Common myeloid progenitor, CD34-positive (primary cell): ENCODE results near the gene HNRNPD. TPM values are rescaled to one million over a fixed set of nuclear protein-coding genes. Genes with fewer than 3 reads are reported as not detected.
"Not testable (repeated sequence)": the region's sequence is repeated elsewhere in the genome, so short reads cannot be mapped to it uniquely, and the experiment has no call there.

Experiments
- CTCF ChIA-PET: fragments of 350-600 bp; sonication (Branson Sonifier 250); formaldehyde crosslinking; loops from one replicate; lab custom pipeline; 2021; ENCODE audit warnings: antibody characterized with exemption; lab: Charles Lee
- POLR2A ChIA-PET: fragments of 350-600 bp; sonication (Branson Sonifier 250); formaldehyde crosslinking; loops from one replicate; lab custom pipeline; 2021; ENCODE audit warnings: antibody characterized with exemption; lab: Charles Lee
- DNase-seq, 3 donors: peaks; one replicate each; pipeline versions ENCODE4 v3.0.0 to v3.0.0-alpha.2; 2013
- H3K27ac ChIP-seq, 2 experiments: 1 replicate in 1 of 2; 2 replicates in 1 of 2; pipeline ENCODE4 v1.7.0; 2013; ENCODE audit warnings: inconsistent platforms in 2 of 2, low read length in 2 of 2, mild to moderate bottlenecking in 2 of 2, low read depth in 1 of 2, moderate library complexity in 1 of 2; ENCODE audit not compliant: severe bottlenecking in 2 of 2, insufficient read depth in 1 of 2, poor library complexity in 1 of 2
- H3K27me3 ChIP-seq, 5 experiments: replicated peaks in 2 of 5; 1 replicate in 3 of 5; 2 replicates in 2 of 5; pipeline versions ENCODE4 v1.6.1 to v1.7.0; 2013; ENCODE audit warnings: low read length in 4 of 5, mild to moderate bottlenecking in 2 of 5, moderate library complexity in 2 of 5, inconsistent platforms in 1 of 5; ENCODE audit not compliant: insufficient read depth in 5 of 5, control insufficient read depth in 4 of 5
- H3K36me3 ChIP-seq, 4 experiments: 1 replicate in 2 of 4; 2 replicates in 2 of 4; pipeline versions ENCODE4 v1.6.1 to v1.7.0; 2013; ENCODE audit warnings: low read length in 3 of 4, control low read depth in 1 of 4, mild to moderate bottlenecking in 1 of 4; ENCODE audit not compliant: control insufficient read depth in 4 of 4, insufficient read depth in 4 of 4
- H3K4me1 ChIP-seq, 4 experiments: 1 replicate in 3 of 4; 2 replicates in 1 of 4; pipeline versions ENCODE4 v1.6.1 to v1.7.1; 2013; ENCODE audit warnings: low read length in 3 of 4, mild to moderate bottlenecking in 3 of 4, control low read depth in 1 of 4, inconsistent platforms in 1 of 4, moderate library complexity in 1 of 4; ENCODE audit not compliant: control insufficient read depth in 4 of 4, insufficient read depth in 4 of 4; ENCODE audit errors: control extremely low read depth in 1 of 4
- H3K4me3 ChIP-seq, 7 experiments: 1 replicate in 4 of 7; 2 replicates in 3 of 7; pipeline versions ENCODE4 v1.5.1 to v1.7.0; 2013; ENCODE audit warnings: mild to moderate bottlenecking in 7 of 7, low read length in 6 of 7, moderate library complexity in 6 of 7, inconsistent platforms in 2 of 7, low read depth in 2 of 7, control low read depth in 1 of 7; ENCODE audit not compliant: insufficient read depth in 4 of 7, control insufficient read depth in 1 of 7; ENCODE audit errors: extremely low read depth in 1 of 7
- H3K9me3 ChIP-seq, 5 experiments: 1 replicate in 4 of 5; 2 replicates in 1 of 5; pipeline versions ENCODE4 v1.6.1 to v1.7.1; 2013; ENCODE audit warnings: low read length in 4 of 5, mild to moderate bottlenecking in 2 of 5, inconsistent platforms in 1 of 5, low read depth in 1 of 5, moderate library complexity in 1 of 5; ENCODE audit not compliant: control insufficient read depth in 4 of 5, insufficient read depth in 2 of 5; ENCODE audit errors: control extremely low read depth in 1 of 5
- WGBS: methylation state at CpG from one replicate; pipeline ENCODE4 v1.1.5; 2013; ENCODE audit not compliant: insufficient coverage; 5-methylcytosine and 5-hydroxymethylcytosine counted together
- polyA plus RNA-seq: library from polyadenylated mRNA; unstranded; fragments of 120-200 nt; gene quantifications from one replicate; pipeline ENCODE4 v1.2.1, GENCODE V29; 2013

The HNRNPD gene, protein sequence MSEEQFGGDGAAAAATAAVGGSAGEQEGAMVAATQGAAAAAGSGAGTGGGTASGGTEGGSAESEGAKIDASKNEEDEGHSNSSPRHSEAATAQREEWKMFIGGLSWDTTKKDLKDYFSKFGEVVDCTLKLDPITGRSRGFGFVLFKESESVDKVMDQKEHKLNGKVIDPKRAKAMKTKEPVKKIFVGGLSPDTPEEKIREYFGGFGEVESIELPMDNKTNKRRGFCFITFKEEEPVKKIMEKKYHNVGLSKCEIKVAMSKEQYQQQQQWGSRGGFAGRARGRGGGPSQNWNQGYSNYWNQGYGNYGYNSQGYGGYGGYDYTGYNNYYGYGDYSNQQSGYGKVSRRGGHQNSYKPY
- 475 TPM for polyA plus RNA-seq

DNA sequence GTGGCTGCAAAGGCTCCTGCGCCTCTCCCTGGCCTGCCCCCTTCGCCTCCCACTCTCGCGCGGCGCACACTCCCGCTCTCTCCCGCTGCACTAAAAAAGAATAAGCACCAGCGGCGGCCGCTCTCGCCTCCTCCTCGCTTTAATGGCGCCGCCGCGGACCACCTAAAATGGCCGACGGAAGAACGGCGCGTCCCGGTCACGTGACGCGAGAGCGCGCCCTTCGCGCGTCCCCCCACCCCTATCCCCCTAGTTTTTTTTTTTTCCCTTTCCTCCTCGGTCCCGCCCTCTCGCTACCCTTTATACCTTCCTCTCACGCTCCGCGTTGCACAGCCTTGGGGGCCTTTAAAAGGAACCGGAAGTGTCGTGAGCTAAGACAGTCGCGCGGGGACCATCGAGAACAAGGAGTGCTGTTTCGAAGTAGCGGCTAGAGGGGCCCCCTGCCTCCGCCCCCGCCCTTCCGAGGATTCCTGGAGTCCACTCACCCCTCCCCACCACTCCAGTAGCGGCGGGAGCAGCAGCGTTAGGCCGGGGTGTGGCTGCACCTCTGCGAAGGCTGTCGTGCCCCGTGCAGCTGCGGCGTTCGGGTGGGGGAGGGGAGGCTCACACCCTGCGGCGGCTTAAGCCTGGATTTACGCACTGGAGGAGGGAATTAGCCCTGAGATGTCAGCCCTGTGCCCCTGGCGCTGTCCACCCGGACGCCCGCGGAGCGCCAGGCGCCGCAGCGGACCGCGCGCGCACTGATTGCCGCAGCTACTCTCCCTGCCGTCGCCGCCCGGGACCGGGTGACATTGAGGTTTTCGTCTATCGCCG, at the start of gene HNRNPD:
Gene HNRNPD (minus strand): TSS at position 176 of the 810 bp plus-strand sequence. CDS start 313 bp downstream, outside the sequence.
- Histone ChIP-seq H3K9me3 (no peaks in the 10 kb centered on the region), H3K36me3 (peaks cover 0 to 25% (median 8%) of the 10 kb centered on the region in 4 experiments), H3K27ac (peak within 1 kb of the TSS; percentile 97 to 98), H3K27me3 (no peaks in the 10 kb centered on the region), H3K4me1 (peaks cover 21 to 45% (median 32%) of the 10 kb centered on the region in 4 experiments), H3K4me3 (peak within 1 kb of the TSS; percentile 89 to 100 (median 100))
- peak; percentile 100 for DNase-seq
- 0% methylated on average over 59 of the region's 83 CpGs for WGBS
- ChIA-PET CTCF (interaction anchor here (0.8 to 2.4 kb wide), 6 partner anchors 12 to 55 kb away, joined by 3 to 6 read pairs (median 4); no protein-coding TSS in a partner anchor), POLR2A (interaction anchor here (0.6 to 1.9 kb wide), 5 partner anchors 14 to 89 kb away, joined by 3 to 20 read pairs (median 4); partner anchors contain the start of genes ENOPH1 and HNRNPDL)

DNA sequence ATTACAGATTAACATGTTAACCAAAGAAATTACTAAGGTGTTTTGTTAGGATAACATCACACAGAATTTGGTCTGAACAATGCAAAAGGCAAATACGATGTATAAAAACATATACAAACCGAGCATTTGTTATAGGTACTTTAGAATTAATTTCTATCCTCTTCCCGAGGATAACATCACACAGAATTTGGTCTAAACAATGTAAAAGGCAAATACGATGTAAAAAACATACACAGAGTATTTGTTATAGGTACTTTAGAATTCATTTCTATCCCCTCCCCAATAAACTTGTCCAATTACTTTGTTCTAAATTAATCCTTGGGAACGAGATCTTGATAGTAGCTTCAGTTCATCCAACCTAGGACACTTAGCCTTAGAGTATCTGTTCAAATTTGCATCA, 48.8 kb upstream of the HNRNPD start:
- ChIA-PET POLR2A (interaction anchor here (0.8 kb wide), 1 partner anchor 9 kb away, joined by 3 read pairs; no protein-coding TSS in a partner anchor), CTCF (interaction anchor here (0.6 to 1.3 kb wide), 2 partner anchors 49 to 605 kb away, joined by 3 to 4 read pairs; partner anchors contain the start of gene HNRNPD)
- 100% methylated on average over 1 of the region's 5 CpGs for WGBS
- Histone ChIP-seq H3K36me3 (peaks cover 24 to 51% (median 36%) of the 10 kb centered on the region in 4 experiments), H3K4me3 (no peak overlapping the region), H3K27ac (no peak overlapping the region), H3K9me3 (no peaks in the 10 kb centered on the region), H3K27me3 (no peaks in the 10 kb centered on the region), H3K4me1 (peaks cover 6 to 15% (median 11%) of the 10 kb centered on the region in 4 experiments)
- no peak for DNase-seq

DNA sequence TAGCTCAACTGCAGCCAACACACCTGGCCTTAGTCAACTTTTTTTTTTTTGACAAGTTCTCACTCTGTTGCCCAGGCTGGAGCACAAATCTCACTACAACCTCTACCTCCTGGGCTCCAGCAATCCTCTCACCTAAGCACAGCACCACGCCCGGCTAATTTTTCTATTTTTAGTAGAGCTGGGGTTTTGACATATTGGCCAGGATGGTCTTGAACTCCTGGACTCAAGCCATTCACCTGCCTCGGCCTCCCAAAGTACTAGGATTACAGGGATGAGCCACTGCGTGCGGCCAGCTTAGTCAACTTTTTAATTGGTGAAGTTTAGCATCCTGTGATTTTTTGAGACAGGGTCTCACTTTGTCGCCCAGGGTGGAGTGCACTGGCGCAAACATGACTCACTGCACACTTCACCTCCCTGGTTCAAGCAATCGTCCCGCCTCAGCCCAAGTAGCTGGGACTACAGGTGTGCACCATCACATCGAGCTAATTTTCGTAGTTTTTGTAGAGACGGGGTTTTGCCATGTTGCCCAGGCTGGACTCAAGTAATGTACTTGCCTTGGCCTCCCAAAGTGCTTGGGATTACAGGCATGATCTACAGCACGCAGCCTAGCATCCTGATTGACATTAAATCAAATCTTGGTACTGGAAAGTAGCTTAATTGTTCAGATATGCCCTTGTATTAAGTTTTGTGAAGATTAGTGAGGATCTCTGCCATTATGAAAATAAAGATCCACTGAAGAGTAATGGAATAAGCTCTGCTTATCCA, 48.2 kb upstream of the HNRNPD start:
- H3K36me3 ChIP-seq, result peaks cover 22 to 45% (median 31%) of the 10 kb centered on the region in 4 experiments
- no peaks in the 10 kb centered on the region for H3K27me3 ChIP-seq
- peaks cover 0 to 8% (median 5%) of the 10 kb centered on the region in 4 experiments for H3K4me1 ChIP-seq
- WGBS, result 97% methylated on average over 13 of the region's 13 CpGs
- no peak overlapping the region for H3K27ac ChIP-seq
- DNase-seq, result no peak
- H3K4me3 ChIP-seq, result no peak overlapping the region
- H3K9me3 ChIP-seq, result no peaks in the 10 kb centered on the region
- POLR2A ChIA-PET, result interaction anchor here (0.8 kb wide), 1 partner anchor 9 kb away, joined by 3 read pairs; no protein-coding TSS in a partner anchor
- CTCF ChIA-PET, result interaction anchor here (1.0 to 1.3 kb wide), 2 partner anchors 48 to 62 kb away, joined by 3 to 4 read pairs; partner anchors contain the start of gene HNRNPD

DNA sequence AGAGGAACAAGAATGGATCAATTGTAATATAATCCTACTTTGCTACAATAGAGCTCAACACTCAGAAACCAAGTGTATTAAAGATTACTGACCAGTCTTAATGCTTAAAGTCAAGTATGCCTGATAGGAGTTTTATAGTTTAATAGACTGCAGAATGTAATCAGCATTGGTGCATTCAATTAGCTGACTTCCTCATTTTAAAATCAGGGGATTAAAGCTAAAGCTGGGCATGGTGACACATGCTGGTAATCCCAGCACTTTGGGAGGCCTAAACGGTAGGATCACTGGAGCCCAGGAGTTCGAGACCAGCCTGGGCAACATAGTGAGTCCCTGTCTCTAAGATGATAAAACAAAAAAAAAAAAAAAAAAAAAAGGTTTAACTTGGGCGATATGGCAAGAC, 45.7 kb upstream of the HNRNPD start:
- H3K4me3 ChIP-seq, result no peak overlapping the region
- H3K4me1 ChIP-seq, result no peaks in the 10 kb centered on the region
- WGBS, result no CpG with 5 or more reads among the region's 3 CpGs
- ChIA-PET POLR2A (interaction anchor here (0.6 to 1.5 kb wide), 2 partner anchors 14 to 45 kb away, joined by 3 read pairs; no protein-coding TSS in a partner anchor), CTCF (interaction anchor here (2.2 kb wide), 1 partner anchor 10 kb away, joined by 7 read pairs; no protein-coding TSS in a partner anchor)
- H3K36me3 ChIP-seq, result peaks cover 9 to 20% (median 12%) of the 10 kb centered on the region in 4 experiments
- no peak overlapping the region for H3K27ac ChIP-seq
- peak; percentile 12 to 66 (median 59) for DNase-seq
- H3K27me3 ChIP-seq, result no peaks in the 10 kb centered on the region
- no peaks in the 10 kb centered on the region for H3K9me3 ChIP-seq

DNA sequence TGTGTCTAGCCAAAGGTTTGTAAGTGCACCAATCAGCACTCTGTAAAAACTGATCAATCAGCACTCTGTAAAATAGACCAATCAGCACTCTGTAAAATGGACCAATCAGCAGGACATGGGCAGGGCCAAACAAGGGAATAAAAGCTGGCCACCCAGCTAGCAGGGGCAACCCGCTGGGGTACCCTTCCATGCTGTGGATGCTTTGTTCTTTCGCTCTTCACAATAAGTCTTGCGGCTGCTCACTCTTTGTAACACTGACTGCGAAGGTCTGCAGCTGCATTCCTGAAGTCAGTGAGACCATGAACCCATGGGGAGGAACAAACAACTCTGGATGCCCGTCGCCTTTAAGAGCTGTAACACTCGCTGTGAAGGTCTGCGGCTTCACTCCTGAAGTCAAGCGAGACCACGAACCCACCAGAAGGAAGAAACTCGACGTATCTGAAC, 42.2 kb upstream of the HNRNPD start:
- CTCF ChIA-PET, result no interaction called here
- POLR2A ChIA-PET, result no interaction called here

DNA sequence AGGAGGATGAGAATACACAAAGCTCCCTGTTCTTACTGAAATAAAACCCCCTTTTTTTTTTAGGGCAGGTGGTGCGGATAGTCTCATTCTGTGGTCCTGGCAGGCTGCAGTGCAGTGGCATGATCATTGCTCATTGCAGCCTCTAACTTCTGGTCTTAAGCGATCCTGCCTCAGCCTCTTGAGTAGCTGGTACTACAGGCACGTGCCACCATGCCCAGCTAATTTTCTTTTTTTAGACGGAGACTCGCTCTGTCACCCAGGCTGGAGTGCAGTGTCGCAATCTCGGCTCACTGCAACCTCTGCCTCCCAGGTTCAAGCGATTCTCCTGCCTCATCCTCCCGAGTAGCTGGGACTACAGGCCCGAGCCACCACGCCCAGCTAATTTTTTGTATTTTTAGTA, 41.3 kb upstream of the HNRNPD start:
- WGBS, result 98% methylated on average over 8 of the region's 11 CpGs

More for the DNA sequence above, 42.2 kb upstream of the HNRNPD start:
- H3K36me3 ChIP-seq, result no peaks in the 10 kb centered on the region
- WGBS, result 85% methylated on average over 7 of the region's 12 CpGs
- no peaks in the 10 kb centered on the region for H3K27me3 ChIP-seq
- DNase-seq, result no peak
- no peaks in the 10 kb centered on the region for H3K4me1 ChIP-seq
- no peak overlapping the region for H3K27ac ChIP-seq
- no peak overlapping the region for H3K4me3 ChIP-seq
- no peaks in the 10 kb centered on the region for H3K9me3 ChIP-seq

More for the DNA sequence above, 41.3 kb upstream of the HNRNPD start:
- H3K4me1 ChIP-seq, POLR2A ChIA-PET, H3K9me3 ChIP-seq, H3K27ac ChIP-seq, H3K4me3 ChIP-seq, DNase-seq, H3K36me3 ChIP-seq, H3K27me3 ChIP-seq: not testable (repeated sequence)
- CTCF ChIA-PET, result interaction anchor here (0.9 kb wide), 1 partner anchor 9 kb away, joined by 5 read pairs; no protein-coding TSS in a partner anchor
